ENCODE measurements around the gene MRPL39.

- TF ChIP-seq CTCF (IDR thresholded peaks at IDR 0.05) (no peak), POLR2A (IDR thresholded peaks at IDR 0.05) (no peak)
Observed at GRCh38 chr21:25614441-25614840, 7.2 kb upstream of the MRPL39 start.

All from uterus (tissue), 2 donors.